Measurements from ENCODE around the gene CFAP47.
"Not testable (repeated sequence)": the region's sequence is repeated elsewhere in the genome, so short reads cannot be mapped to it uniquely, and the experiment has no call there.

Gene CFAP47

GRCh38 chrX:35919536-35920309, at the start of gene CFAP47:
Gene CFAP47 (plus strand): TSS chrX:35919734. CDS start chrX:35919800, 66 bp downstream.
- DNase-seq = no peak

GRCh38 chrX:35880601-35881000, 38.9 kb upstream of the CFAP47 start:
- no peak for DNase-seq

GRCh38 chrX:35886135-35886534, 33.4 kb upstream of the CFAP47 start:
- DNase-seq = no peak

- no peak for DNase-seq
Measured at GRCh38 chrX:35890699-35891098, 28.8 kb upstream of the CFAP47 start.

- DNase-seq = not testable (repeated sequence)
Measured at GRCh38 chrX:35986816-35987215, 67.3 kb downstream of the CFAP47 start.

GRCh38 chrX:36007207-36007606, 87.7 kb downstream of the CFAP47 start:
- no peak for DNase-seq

GRCh38 chrX:36019125-36019524, 99.6 kb downstream of the CFAP47 start:
- no peak for DNase-seq

- no peak for DNase-seq
Measured at GRCh38 chrX:36035550-36035949, 116.0 kb downstream of the CFAP47 start.

GRCh38 chrX:36062778-36063177, 143.2 kb downstream of the CFAP47 start:
- DNase-seq = no peak

- DNase-seq = no peak
Measured at GRCh38 chrX:36071061-36071460, 151.5 kb downstream of the CFAP47 start.

- DNase-seq = not testable (repeated sequence)
Measured at GRCh38 chrX:36075009-36075408, 155.5 kb downstream of the CFAP47 start.

GRCh38 chrX:36083256-36083655, 163.7 kb downstream of the CFAP47 start:
- DNase-seq = no peak

- no peak for DNase-seq
Measured at GRCh38 chrX:36087366-36087765, 167.8 kb downstream of the CFAP47 start.

- not testable (repeated sequence) for DNase-seq
Measured at GRCh38 chrX:36088939-36089338, 169.4 kb downstream of the CFAP47 start.

- no peak for DNase-seq
Measured at GRCh38 chrX:36102425-36102824, 182.9 kb downstream of the CFAP47 start.

- no peak for DNase-seq
Measured at GRCh38 chrX:36116222-36116621, 196.7 kb downstream of the CFAP47 start.

GRCh38 chrX:36159254-36159653, 239.7 kb downstream of the CFAP47 start:
- no peak for DNase-seq

GRCh38 chrX:36160081-36160480, 240.5 kb downstream of the CFAP47 start:
- DNase-seq = no peak

- no peak for DNase-seq
Measured at GRCh38 chrX:36198575-36198974, 279.0 kb downstream of the CFAP47 start.

GRCh38 chrX:36199928-36200327, 280.4 kb downstream of the CFAP47 start:
- DNase-seq = no peak

GRCh38 chrX:36214924-36215323, 295.4 kb downstream of the CFAP47 start:
- no peak for DNase-seq

- DNase-seq = no peak
Measured at GRCh38 chrX:36218801-36219200, 299.3 kb downstream of the CFAP47 start.

- not testable (repeated sequence) for DNase-seq
Measured at GRCh38 chrX:36234840-36235528, 315.4 kb downstream of the CFAP47 start.

- DNase-seq = no peak
Measured at GRCh38 chrX:36241397-36241796, 321.9 kb downstream of the CFAP47 start.
